PC-9 (cell line): Measurements from ENCODE around the gene ACTR3. TPM values are rescaled to one million over a fixed set of nuclear protein-coding genes. Genes with fewer than 3 reads are reported as not detected.

ENCODE experiments used
- BruUV-seq: library from RNA; stranded (reverse); fragments of 400-500 nt; replicated peaks from 2 replicates; lab custom pipeline; 2021; lab: Mats Ljungman, UMichigan
- CTCF ChIA-PET: fragments of 300-600 bp; sonication (Branson Sonifier 250); formaldehyde crosslinking; loops from one replicate; lab custom pipeline; 2022; ENCODE audit warnings: antibody characterized with exemption; lab: Charles Lee
- POLR2A ChIA-PET: fragments of 300-600 bp; sonication (Branson Sonifier 250); formaldehyde crosslinking; loops from one replicate; lab custom pipeline; 2022; ENCODE audit warnings: antibody characterized with exemption; ENCODE audit not compliant: unreplicated experiment; lab: Charles Lee
- DNase-seq, 2 experiments: peaks; one replicate each; pipeline versions ENCODE4 v3.0.0 to v3.0.0-alpha.2; 2015 to 2022; ENCODE audit warnings: mixed read lengths in 1 of 2
- H2AFZ ChIP-seq: fragments of 200-600 bp; sonication (generic); 2 replicates; pipeline ENCODE4 v1.8.1; 2017; ENCODE audit warnings: antibody characterized with exemption
- H3F3A ChIP-seq: fragments of 200-600 bp; sonication (generic); 2 replicates; pipeline ENCODE4 v1.8.1; 2017; ENCODE audit warnings: antibody characterized with exemption, mild to moderate bottlenecking, low read depth; ENCODE audit not compliant: insufficient read depth
- H3K27ac ChIP-seq: fragments of 200-600 bp; sonication (generic); 2 replicates; pipeline ENCODE4 v1.6.1; 2016; ENCODE audit warnings: mixed run types
- H3K27me3 ChIP-seq: fragments of 200-600 bp; sonication (generic); 2 replicates; pipeline ENCODE4 v1.6.1; 2016; ENCODE audit warnings: low read depth, mixed run types; ENCODE audit not compliant: insufficient read depth
- H3K36me3 ChIP-seq: fragments of 200-600 bp; sonication (generic); 2 replicates; pipeline ENCODE4 v1.6.1; 2016; ENCODE audit warnings: low read depth, mixed run types
- H3K4me1 ChIP-seq: fragments of 200-600 bp; sonication (generic); replicated peaks from 2 replicates; pipeline ENCODE4 v1.6.1; 2016; ENCODE audit warnings: mixed run types; ENCODE audit not compliant: insufficient read depth
- H3K4me2 ChIP-seq: fragments of 200-600 bp; sonication (generic); 2 replicates; pipeline ENCODE4 v1.6.1; 2017; ENCODE audit warnings: mixed run types
- H3K4me3 ChIP-seq: fragments of 200-600 bp; sonication (generic); 2 replicates; pipeline ENCODE4 v1.6.1; 2016; ENCODE audit warnings: mixed run types
- H3K79me2 ChIP-seq: fragments of 200-600 bp; sonication (generic); 2 replicates; pipeline ENCODE4 v1.6.1; 2017; ENCODE audit warnings: low read depth, mixed run types
- H3K9me2 ChIP-seq: fragments of 200-600 bp; sonication (generic); 2 replicates; pipeline ENCODE4 v1.8.1; 2017; ENCODE audit warnings: mild to moderate bottlenecking; ENCODE audit not compliant: insufficient read depth
- H3K9me3 ChIP-seq: fragments of 200-600 bp; sonication (generic); 2 replicates; pipeline ENCODE4 v1.8.1; 2016; ENCODE audit warnings: low read depth; ENCODE audit not compliant: insufficient read depth
- H4K20me1 ChIP-seq: fragments of 200-600 bp; sonication (generic); 2 replicates; pipeline ENCODE4 v1.8.1; 2017; ENCODE audit not compliant: insufficient read depth
- CTCF ChIP-seq: fragments of 200-600 bp; sonication (generic); conservative IDR thresholded peaks from 2 replicates; pipeline ENCODE4 v1.6.1; 2017; ENCODE audit warnings: mixed run types, antibody characterized with exemption, mild to moderate bottlenecking, moderate library complexity
- EZH2 ChIP-seq: fragments of 200-600 bp; sonication (generic); IDR thresholded peaks from 2 replicates; pipeline ENCODE4 v1.8.0; 2017; ENCODE audit warnings: antibody characterized with exemption, low read depth
- intact Hi-C: fragments of 100-400 bp; cut with micrococcal nuclease; formaldehyde crosslinking; loops from one replicate; pipeline ENCODE4 v1.10.0; 2022; ENCODE audit not compliant: unreplicated experiment
- total RNA-seq: library from RNA; stranded (reverse); gene quantifications from 2 replicates; pipeline ENCODE4 v1.2.3, GENCODE V29; 2021

ACTR3 gene
- total RNA-seq, 1 experiment from 2014 or later: 222 TPM

GRCh38 chr2:113890253-113891235 lies 655 bp downstream of the ACTR3 start:
- Histone ChIP-seq H3K36me3 (peaks cover 19% of the 10 kb centered on the region), H3K4me3 (peak overlapping the region; percentile 88), H3K79me2 (peaks cover 73% of the 10 kb centered on the region), H3K27me3 (no peaks in the 10 kb centered on the region), H4K20me1 (no peaks in the 10 kb centered on the region), H3K27ac (peak overlapping the region; percentile 83), H3K4me1 (peaks cover 64% of the 10 kb centered on the region), H3K9me3 (no peaks in the 10 kb centered on the region), H3K4me2 (peak overlapping the region; percentile 86), H3F3A (peaks cover 28% of the 10 kb centered on the region), H2AFZ (peak overlapping the region; percentile 77), H3K9me2 (no peaks in the 10 kb centered on the region)
- DNase-seq: peak; percentile 41 to 73
- ChIA-PET CTCF (no interaction called here), POLR2A (interaction anchor here (0.6 to 0.7 kb wide), 2 partner anchors 13 to 60 kb away, joined by 3 read pairs; no protein-coding TSS in a partner anchor)
- TF ChIP-seq EZH2 (no peak), CTCF (no peak)
- TSS peak; percentile 35 for BruUV-seq
- intact Hi-C loops: loop anchor here (1.0 to 5.0 kb wide), 2 partner anchors 42 to 59 kb away; no protein-coding TSS in a partner anchor

- peak overlapping the region; percentile 83 for H3K27ac ChIP-seq
- intact Hi-C loops: loop anchor here (1.0 to 5.0 kb wide), 2 partner anchors 41 to 60 kb away; no protein-coding TSS in a partner anchor
- peaks cover 23% of the 10 kb centered on the region for H3K36me3 ChIP-seq
- POLR2A ChIA-PET: interaction anchor here (0.6 to 0.8 kb wide), 4 partner anchors 13 to 1977 kb away, joined by 4 to 10 read pairs (median 6); no protein-coding TSS in a partner anchor
- peak overlapping the region; percentile 88 for H3K4me3 ChIP-seq
- H3K79me2 ChIP-seq: peaks cover 82% of the 10 kb centered on the region
- peaks cover 25% of the 10 kb centered on the region for H3F3A ChIP-seq
- BruUV-seq: no TSS peak
- CTCF ChIA-PET: no interaction called here
- peak overlapping the region; percentile 86 for H3K4me2 ChIP-seq
- no peak for DNase-seq
- H3K4me1 ChIP-seq: peaks cover 61% of the 10 kb centered on the region
- no peaks in the 10 kb centered on the region for H3K27me3 ChIP-seq
- no peaks in the 10 kb centered on the region for H3K9me2 ChIP-seq
- no peaks in the 10 kb centered on the region for H3K9me3 ChIP-seq
- H4K20me1 ChIP-seq: peaks cover 6% of the 10 kb centered on the region; the same call in 1 of the 2 replicates
- no peak overlapping the region for H2AFZ ChIP-seq
- no peak for TF ChIP-seq CTCF
- TF ChIP-seq EZH2: no peak
Measured at GRCh38 chr2:113891265-113891959, 1.5 kb downstream of the ACTR3 start.
